Activated gamma-delta T cell (primary cell): ENCODE data around the gene TRPC4.

Experiments used
- DNase-seq: peaks from one replicate; lab custom pipeline; 2025; lab: John Stamatoyannopoulos, UW

TRPC4 gene

DNA sequence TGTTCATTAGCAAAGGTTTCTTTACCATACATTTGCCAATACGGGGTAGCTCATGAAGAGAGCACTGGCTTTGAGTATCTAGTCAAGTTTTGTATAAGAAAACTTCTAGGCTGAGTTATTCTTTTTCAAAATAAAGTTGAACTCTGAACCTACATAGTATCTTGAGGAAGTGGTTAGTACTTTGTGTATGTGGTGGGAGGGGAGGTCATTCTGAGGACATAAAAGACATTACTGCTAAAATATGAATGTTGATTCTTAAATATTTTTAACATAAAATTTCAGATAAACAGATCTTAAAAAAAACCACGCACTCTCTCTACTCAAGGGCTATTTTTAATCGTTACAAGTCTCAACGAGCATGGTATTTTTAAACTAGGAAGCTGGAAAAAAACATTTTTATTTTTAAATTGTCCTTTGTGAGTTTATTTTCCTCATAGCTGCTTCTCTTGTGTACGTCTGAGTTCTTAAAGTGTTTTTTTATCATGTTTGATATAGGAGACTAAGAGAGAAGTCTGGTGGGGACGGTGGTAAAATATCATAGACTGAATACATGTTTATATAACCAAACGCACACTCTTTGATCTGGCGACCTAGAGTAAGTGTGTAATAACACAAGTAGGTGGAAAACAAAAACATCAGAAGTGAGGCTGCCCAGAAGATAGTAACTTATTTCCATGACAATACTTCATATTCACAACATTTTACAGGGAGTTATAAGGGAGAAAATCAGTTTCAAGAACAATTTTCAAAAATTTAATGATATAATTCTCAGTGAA is 153.0 kb downstream of the TRPC4 start:
- DNase-seq, result no peak

DNA sequence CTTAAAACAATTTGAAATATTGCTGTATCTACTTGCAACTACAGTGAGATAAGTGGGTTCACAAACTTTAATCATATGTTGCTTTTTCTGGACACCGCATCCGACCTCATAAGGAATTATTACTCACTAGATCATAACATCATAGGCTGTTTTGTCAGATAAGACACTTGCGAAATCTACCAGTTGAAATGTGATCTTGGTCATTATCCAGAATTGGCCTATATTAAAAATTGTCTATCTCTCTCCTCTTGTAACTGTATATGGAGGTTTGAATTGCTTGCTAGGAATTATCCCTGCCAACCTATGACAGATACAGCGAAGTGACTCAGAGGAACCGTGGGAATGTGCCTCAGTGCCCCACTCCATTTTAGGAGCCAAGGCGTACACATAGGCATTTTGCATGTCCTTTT is 154.0 kb downstream of the TRPC4 start:
- no peak for DNase-seq

GRCh38 chr13:37709318-37709717 is 160.3 kb downstream of the TRPC4 start:
- no peak for DNase-seq

- DNase-seq, result no peak
Measured at GRCh38 chr13:37707739-37708500, 161.7 kb downstream of the TRPC4 start.

GRCh38 chr13:37706041-37706440 is 163.5 kb downstream of the TRPC4 start:
- DNase-seq, result no peak

- DNase-seq, result no peak
Measured at GRCh38 chr13:37701972-37702371, 167.6 kb downstream of the TRPC4 start.

DNA sequence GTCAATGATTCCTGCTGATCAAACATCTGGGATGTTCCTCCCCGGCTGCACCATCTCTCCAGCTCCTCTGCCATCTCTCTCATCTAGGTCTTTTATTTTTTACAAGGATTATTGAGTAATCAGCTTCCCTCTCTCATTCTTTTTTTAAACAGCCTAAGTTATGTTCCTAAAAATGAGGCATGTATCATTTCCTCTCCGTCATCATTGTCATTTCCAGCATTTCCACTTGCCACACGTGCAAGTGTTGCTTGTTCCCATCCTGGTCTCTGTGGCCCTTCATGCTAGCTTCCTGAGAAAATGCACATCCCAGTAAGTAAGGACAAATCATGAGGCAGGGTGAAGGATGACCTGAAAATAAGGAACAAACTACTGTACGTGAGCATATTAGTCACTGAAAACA is 168.3 kb downstream of the TRPC4 start:
- DNase-seq, result no peak

GRCh38 chr13:37700887-37701286 is 168.7 kb downstream of the TRPC4 start:
- DNase-seq, result no peak

GRCh38 chr13:37695200-37695599 is 174.4 kb downstream of the TRPC4 start:
- DNase-seq, result no peak

DNA sequence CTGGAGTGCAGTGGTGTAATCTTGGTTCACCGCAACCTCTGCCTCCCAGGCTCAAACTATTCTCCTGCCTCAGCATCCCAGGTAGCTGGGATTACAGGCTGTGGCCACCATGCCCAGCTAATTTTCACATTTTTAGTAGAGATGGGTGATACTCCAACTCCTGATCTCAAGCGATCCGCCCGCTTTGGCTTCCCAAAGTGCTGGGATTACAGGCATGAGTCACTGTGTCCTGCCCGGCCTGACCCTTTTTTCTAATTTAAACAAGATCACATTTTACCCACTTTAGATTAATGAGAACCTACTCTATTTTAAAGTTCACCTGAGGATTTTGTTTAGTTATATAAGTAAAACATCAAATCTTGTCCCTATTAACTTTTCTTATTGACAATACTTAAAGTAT is 179.2 kb downstream of the TRPC4 start:
- no peak for DNase-seq

DNA sequence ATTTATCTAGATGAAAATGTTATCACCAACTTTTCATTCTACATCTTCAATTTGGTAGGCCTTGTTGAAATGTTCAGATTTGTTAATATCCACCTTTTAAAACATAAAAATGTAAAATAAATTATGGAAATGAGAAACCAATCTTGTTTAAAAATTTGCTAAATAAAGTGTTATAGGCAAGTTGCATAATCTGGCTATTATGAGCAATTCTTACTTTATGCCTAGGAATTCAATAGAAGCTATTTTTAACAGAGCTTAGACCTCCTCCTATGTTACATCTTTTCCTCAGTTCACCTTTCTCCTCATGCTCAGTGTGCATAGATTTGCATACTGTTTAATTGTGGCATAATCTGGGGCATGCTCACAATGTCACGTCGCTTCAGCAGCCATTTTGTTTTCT is 183.1 kb downstream of the TRPC4 start:
- no peak for DNase-seq

DNA sequence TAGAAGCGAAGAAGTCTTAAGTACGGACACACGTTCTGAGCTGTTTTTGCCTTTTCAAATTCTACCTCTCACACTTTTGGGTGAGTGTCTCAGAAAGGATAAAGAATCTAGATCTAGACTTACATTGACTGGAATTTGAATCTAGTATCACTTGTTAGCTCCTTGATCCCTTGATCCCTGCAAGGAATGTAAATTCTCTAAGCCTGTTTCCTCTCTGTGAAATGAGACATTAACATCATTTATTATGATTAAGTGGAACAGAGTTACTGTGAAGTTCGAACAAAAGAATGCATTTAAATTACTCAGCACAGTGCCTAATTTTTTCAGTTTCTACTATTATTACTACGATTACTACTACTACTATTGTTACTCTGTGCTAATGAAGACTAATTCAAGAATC is 184.4 kb downstream of the TRPC4 start:
- DNase-seq, result no peak

- DNase-seq, result no peak
Measured at GRCh38 chr13:37682496-37682895, 187.1 kb downstream of the TRPC4 start.

DNA sequence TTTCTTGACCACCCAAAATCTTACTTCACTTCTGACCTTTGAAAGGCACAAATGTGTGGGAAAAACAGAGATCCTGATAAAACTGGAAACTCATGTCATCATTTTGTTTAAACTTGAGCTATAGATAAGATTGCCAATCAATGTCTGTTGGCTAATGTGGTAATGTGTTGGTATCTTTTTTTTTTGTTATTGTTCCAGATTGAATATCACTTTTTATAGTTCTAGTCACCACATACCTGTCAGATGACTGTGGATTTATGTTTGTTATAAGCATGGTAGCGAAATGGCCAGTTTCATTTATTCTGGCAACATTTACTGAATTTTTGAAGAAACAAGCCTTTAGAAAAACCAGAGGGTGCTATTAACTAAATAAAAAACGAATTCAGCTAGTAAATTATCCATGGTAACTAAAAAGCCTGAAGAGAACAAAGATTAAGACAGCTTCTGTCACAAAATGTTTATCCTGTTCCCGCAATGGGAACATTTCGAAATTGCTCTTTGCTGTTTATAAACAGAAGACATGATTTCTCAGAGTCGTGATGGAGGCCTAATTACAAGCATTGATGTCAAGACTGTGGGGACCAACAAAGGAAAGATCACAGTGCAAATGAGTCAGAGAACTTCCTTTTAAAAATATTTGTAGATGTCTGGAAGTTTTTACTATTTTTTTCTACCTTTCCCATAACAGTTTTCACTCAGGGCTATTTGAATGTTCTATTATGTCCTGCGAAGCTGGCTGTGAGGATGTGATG is 188.1 kb downstream of the TRPC4 start:
- no peak for DNase-seq

DNA sequence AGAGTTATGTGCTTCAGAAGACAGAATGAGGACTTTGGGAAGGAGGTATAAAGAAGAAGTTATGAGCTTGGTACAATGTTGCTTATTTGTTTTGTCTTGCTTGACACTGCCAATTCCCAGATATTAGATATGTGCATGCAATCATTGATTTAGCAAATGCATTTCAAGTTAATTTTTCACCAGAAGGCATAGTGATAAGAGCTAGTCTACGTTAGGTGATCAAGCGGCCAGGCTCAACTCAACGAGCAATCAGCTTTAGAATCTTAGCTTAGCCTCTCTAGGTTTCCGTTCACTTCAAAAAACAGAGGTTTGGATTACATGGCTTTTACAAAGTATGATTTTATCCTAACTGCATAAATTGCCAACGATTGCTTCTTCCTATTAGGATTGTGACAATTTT is 189.4 kb downstream of the TRPC4 start:
- no peak for DNase-seq

DNA sequence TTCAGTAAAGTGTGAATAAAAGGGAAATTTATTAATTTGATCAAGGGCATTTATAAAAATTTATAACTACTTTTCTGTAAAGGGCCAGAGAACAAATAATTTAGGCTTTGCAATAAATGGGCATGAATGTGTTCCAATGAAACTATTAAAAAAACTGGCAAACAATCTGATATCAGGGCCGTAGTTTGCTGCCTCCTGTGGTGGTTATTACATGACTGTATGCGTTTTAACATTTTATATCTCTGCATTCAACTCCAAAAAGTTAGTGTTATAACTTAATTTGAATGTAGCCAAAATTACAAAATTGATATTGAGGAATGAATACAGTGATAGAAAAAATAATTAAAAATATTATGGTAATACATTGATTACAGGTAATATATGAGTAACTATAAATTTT is 190.5 kb downstream of the TRPC4 start:
- DNase-seq, result no peak

DNA sequence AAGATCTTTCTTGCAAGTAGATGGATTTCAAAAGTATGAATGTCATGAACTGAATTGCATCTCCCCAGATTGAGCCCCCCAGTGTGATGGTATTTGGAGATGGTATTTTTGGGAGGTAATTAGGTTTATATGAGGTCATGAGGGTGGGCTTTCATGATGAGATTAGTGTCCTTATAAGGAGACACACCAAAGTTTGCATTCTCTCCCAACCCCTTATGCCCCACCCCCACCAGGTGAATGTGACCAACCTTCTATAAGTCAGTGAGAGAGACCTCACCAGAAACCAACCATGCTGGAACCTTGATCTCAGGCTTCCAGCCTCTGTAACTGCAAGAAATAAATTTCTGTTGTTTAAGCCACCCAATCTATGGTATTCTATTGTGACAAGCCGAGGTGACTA is 199.7 kb downstream of the TRPC4 start:
- DNase-seq, result no peak

- no peak for DNase-seq
Measured at GRCh38 chr13:37667702-37668101, 201.9 kb downstream of the TRPC4 start.

DNA sequence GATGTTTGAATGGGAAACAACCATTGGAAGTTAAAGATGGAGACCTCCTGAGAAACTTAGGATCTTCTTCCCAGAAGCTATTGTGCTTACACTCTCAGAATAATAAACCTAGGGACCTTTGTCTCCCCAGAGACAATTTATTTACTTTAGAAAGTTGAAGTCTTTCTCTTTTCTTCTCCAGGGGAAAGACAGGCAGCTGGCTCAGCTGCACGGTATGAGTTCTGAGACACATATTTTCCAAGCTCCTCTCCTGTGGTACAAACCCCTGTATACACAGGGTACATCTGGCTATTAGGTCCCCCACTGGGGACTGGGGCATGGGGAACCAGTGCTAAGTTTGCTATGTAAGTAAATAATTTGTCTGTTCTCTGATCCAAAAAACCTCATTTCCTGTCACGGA is 203.5 kb downstream of the TRPC4 start:
- no peak for DNase-seq

GRCh38 chr13:37665420-37665819 is 204.2 kb downstream of the TRPC4 start:
- DNase-seq, result no peak

- no peak for DNase-seq
Measured at GRCh38 chr13:37663724-37664123, 205.8 kb downstream of the TRPC4 start.

DNA sequence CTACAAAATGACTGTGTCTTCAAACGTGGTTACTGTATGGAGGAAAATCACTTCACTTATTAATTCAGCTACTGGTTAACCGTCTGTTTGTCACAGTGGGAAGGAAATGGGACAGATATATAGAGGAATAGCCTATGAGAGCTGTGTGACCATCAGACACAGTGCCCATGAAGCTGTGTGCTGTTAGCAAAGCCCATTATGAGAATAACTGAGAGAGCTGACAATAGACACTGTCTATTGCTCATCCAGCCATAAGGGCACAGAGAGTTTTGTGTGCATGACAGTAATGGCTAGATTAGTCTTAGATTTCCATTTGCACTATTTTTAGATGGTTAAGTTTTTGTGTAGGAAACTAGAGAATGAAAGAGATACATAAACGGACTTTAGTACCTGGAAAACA is 206.9 kb downstream of the TRPC4 start:
- DNase-seq, result no peak

DNA sequence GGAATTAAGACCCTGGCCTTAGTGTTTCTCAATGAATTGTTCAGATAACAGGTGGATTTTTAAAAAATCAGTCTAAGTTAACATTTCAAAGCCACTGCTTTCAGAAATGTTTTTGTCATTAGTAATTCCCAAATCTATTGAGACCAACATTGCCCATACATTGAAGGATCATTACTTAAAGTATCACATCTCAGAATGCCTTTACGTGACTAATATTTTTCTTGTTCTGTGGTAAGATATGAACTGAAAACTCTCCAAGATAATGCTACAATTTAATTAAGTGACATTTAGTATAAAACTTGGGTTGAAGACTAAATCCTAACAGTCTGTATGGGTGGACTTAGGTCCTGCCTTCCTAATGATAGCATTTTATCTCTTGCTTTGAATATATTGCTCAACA is 211.6 kb downstream of the TRPC4 start:
- no peak for DNase-seq
